GM12892 (cell line): ENCODE results near the gene LTB4R2. TPM values are rescaled to one million over a fixed set of nuclear protein-coding genes. Genes with fewer than 3 reads are reported as not detected.
A peak's percentile ranks its signal among the peaks of the same experiment; 100 is the strongest.

ENCODE experiments used
- DNase-seq: peaks from one replicate; pipeline ENCODE4 v3.0.0; 2011; ENCODE audit not compliant: insufficient read length
- FAIRE-seq: peaks from 2 replicates; lab custom pipeline; 2011; peaks lifted over from hg19 to GRCh38; lab: Jason Lieb, UNC
- POLR2A ChIP-seq: IDR thresholded peaks from 2 replicates; pipeline ENCODE4 v1.6.1; 2011; ENCODE audit warnings: low read depth, low read length, control low read depth
- POLR2AphosphoS5 ChIP-seq: IDR thresholded peaks from 2 replicates; pipeline ENCODE4 v1.6.1; 2011; ENCODE audit warnings: low read depth, low read length, control low read depth
- TAF1 ChIP-seq: IDR thresholded peaks from 2 replicates; pipeline ENCODE4 v1.6.1; 2011; ENCODE audit warnings: low read depth, mild to moderate bottlenecking, control low read depth, low read length, borderline replicate concordance
- polyA plus RNA-seq: library from polyadenylated mRNA; unstranded; fragments of >200 nt; gene quantifications from one replicate; pipeline ENCODE4 v1.2.1, GENCODE V29; 2012; ENCODE audit warnings: missing spikeins, inconsistent platforms; ENCODE audit not compliant: missing spikeins

The LTB4R2 gene, protein sequence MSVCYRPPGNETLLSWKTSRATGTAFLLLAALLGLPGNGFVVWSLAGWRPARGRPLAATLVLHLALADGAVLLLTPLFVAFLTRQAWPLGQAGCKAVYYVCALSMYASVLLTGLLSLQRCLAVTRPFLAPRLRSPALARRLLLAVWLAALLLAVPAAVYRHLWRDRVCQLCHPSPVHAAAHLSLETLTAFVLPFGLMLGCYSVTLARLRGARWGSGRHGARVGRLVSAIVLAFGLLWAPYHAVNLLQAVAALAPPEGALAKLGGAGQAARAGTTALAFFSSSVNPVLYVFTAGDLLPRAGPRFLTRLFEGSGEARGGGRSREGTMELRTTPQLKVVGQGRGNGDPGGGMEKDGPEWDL
- polyA plus RNA-seq, result 3.2 TPM

DNA sequence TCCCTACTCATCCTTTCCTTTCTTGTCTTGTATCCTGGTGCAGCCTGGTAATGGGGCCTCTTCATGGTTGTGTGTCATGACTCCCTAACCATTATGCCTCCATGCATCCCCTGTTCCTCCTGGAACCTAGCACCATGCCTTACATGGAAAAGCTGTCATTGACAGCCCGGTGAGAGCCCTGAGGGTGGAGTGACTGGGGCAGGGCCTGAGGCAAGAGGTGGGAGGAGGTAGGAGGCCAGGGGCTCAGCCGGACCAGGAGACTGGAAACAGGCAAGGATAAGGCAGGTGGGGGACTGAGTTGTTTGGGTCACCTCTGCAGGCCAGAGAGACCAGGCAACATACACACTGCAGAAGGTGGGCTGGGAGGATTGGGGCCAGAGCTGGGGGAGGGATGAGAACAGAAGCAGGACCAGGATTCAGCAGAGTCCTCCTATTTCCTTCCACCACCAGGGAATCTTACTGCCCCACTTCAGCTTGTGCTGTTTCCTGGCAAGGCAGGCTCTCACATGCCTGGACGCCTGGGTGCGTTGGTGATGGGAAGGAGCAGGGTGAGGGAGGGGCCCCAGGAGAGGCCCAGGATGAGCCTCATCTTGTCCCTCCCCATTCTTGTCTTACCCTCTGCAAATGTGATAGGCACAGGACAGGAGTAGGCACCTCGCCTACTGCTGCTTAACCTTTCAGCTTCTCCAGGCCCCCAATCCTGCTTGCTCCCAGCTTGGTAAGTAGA is at the start of gene LTB4R2:
LTB4R2 (plus strand) TSS at position 603 of the 727 bp plus-strand sequence. CDS start 525 bp downstream, outside the sequence.
- FAIRE-seq, result no peak
- no peak for DNase-seq
- no peak for TF ChIP-seq TAF1
- no peak; the same call in 1 of the 2 replicates for TF ChIP-seq POLR2A
- TF ChIP-seq POLR2AphosphoS5, result no peak

DNA sequence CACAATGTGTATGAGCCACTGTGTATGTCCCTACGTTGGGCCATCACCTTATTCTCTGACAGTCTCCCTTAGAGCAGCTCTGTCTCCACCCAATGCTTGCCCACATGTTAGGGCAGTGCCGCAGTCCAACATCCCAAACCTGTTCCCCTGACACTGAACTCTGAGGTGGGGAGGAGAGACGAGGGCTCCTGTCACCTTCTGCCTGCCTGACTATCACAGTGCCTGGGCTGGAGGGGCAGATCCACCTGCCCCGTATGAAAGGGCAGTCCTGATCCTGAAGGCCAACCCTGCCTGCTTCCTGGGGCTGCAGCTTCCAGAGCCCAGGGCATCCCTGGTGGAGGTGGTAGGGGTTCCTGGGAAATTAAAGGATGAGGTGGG is 49.2 kb upstream of the LTB4R2 start:
- no peak for FAIRE-seq
- DNase-seq, result no peak
- TF ChIP-seq POLR2AphosphoS5 (no peak), POLR2A (no peak), TAF1 (no peak)

DNA sequence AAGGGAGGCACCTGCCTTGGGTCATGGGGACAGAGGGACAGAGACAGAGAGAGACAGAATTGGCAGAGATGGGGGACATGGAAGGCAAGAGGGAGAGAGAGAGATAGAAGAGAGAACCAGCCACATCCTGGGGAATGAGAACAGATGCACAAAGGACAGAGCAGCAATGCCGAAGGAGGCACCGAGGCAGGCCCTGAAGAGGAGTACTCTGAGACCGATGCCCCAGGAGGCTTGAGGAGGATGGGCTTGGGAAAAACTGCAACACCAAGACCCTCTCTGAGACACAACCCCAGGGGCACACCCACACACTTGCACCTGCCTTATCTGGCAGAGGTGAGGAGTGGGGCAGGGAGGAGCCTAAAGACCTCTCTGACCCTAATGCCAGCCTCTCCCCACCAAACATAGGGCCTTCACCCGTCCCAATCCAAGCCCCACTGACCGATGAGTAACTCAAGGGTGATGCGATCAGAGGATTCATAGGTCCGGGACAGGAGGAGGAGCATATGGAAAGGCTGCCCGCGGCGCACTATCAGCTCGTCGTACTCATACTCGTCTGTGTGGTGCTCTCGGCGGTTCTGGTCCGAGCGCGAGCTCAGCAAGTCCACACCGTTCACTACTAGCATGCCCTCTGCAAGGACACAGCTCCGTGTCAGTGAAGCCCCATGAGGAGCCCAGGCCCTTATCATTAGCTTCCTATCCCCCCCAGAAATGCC is 48.5 kb upstream of the LTB4R2 start:
- FAIRE-seq (no peak), DNase-seq (no peak)
- TF ChIP-seq POLR2A (no peak), POLR2AphosphoS5 (no peak)

DNA sequence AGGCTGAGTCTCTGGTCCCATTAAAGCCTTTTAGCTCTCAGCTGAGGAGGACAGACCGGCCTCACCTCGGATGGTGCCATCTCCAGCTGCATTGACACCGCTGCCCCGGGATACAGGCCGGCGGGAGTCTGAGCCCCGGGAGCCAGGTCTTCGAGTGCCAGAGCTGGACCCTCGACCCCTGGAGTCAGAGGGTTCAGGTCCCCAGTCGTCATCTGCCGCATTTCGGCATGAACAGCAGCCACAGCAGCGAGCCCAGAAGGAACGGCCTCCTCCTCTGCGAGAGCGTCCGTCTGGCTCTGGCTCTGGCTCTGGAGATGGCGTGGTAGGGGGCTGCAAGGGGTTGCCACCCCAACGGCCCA is 48.0 kb upstream of the LTB4R2 start:
- DNase-seq (no peak), FAIRE-seq (no peak)
- TF ChIP-seq POLR2AphosphoS5, result no peak
- TF ChIP-seq POLR2A, result no peak
- no peak for TF ChIP-seq TAF1

DNA sequence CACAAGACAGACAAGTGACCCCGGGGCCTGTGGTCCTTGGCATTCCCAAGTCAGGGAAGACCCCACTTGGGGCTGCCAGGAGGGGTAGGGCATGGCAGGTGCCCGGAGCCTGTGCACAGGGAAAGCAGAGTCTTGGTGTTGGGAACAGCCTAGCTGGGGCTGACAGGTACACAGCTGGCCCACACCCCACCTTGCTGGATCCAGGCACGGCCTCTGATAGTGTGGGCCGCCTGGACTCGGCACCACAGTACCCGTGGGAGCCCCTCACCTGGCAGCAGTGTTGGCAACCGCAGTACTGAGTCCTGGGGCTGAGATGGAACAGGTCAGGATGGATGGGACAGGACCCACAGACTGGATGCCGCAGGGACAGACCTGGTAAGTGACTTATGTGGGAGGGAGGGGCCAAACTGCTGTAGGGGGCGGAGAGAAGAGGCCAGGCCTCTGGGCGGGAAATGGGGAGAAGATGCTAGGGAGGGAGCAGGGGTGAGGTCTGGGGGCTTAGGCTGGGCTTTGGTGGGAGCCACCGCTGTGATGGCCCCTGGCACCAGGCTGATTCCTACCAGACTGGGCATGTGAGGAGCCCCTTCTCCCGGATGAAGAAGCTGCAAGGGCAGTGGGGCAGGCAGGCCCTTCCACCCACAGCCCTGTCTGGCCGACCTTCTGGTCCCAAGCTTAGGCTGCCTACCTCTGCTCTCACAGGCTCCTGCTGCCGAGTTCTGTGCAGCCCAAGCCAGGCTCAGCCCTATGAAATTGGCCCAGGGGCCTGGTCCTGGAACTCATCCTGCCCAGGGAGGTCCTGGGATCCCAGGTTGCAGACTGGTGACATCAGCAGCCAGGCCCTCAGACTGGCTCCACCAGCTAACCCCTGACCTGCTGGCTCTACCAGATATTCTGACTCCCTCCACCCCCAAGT is 46.9 kb upstream of the LTB4R2 start, which contains the start of gene TGM1:
TGM1 (minus strand) TSS at position 357 of the 913 bp plus-strand sequence. CDS start 825 bp downstream, outside the sequence.
- no peak for DNase-seq
- no peak for FAIRE-seq
- TF ChIP-seq POLR2A, result no peak
- TF ChIP-seq TAF1, result no peak
- no peak for TF ChIP-seq POLR2AphosphoS5

DNA sequence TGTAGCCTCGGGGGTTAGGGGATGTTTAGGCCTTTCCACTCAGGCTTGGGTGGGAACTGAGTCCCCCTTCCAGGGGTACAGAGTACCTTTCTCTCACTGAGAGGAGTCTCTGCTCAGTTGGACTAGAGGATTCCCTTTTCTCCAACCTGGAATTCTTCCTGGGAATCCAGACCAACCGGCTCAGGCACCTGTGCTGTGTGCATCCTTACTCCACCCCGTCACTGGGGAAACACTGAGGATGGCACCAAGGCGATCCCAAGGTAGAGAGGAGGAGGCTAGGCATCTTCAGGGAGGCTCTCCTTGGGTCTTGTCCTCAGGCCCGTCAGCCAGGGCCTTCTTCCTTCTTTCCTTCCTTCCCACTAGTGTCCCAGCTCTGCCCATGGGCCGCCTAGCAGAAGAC is 46.1 kb upstream of the LTB4R2 start:
- no peak for TF ChIP-seq TAF1
- DNase-seq, result no peak
- no peak for FAIRE-seq

DNA sequence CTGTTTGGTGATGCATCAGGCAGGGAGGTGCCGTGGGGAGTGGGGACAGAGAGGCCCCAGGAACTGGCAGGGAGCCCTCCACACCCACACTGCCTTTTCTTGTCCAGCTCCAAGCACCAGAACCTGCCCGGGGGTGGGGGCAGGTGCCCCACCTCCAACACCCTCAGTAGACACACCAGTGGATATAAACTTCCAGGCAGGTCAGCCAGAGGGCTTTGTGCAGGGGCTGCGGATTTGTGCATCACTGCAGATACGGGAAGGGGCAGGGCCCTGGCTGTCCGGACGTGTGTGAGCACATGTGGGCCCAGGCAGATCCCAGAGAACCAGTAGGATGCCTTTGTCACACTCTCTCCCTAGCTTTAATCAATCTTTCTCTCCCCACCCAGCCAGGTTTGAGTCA is 45.6 kb upstream of the LTB4R2 start:
- TF ChIP-seq POLR2AphosphoS5 (peak; percentile 30; the same call in 1 of the 2 replicates), TAF1 (no peak), POLR2A (peak; percentile 32; the same call in 1 of the 2 replicates)
- no peak for FAIRE-seq
- DNase-seq, result no peak

DNA sequence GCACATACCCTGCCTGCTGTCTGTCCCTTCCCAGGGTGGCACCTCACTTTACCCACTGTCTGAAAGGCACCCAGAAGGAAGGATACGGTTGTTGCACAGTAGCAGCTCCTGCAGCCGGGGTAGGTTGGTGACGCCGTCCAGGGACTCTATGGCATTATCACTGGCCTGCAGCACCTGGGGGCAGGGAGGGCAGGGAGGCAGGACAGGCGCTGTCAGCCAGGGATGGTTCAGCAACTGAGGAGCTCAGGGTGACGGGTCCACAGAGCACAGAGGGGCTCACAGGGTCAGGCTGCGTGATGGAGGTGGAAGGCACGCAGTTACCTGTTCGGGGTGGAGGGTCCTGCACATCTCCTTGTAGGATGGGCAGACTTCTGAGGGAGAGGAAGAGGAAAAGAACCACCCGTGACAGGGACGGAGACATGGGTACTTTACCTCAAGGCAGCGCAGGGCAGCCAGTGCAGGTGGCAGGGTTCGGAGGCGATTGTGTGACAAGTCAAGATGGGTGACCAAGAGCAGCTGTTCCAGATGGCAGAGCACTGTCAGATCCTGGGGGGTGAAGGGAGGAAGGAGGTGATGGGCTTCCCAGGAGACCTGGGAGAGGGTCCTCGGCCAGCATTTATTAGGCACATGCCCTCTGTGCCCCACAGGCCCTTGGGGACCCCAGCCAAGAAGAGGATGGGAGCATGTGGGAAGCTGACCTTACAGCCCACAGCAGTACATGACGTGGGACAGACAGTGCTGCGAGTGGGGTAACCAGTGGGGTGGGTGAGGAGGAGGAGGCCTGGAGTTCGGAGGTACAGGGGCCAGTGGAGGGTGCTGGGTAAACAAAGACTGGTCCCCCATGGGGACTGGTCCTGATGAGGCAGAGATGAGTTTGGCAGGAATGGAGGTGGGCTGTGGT is 43.3 kb upstream of the LTB4R2 start:
- DNase-seq (no peak), FAIRE-seq (no peak)
- TF ChIP-seq POLR2A (peak; percentile 34; the same call in 1 of the 2 replicates), POLR2AphosphoS5 (no peak)

DNA sequence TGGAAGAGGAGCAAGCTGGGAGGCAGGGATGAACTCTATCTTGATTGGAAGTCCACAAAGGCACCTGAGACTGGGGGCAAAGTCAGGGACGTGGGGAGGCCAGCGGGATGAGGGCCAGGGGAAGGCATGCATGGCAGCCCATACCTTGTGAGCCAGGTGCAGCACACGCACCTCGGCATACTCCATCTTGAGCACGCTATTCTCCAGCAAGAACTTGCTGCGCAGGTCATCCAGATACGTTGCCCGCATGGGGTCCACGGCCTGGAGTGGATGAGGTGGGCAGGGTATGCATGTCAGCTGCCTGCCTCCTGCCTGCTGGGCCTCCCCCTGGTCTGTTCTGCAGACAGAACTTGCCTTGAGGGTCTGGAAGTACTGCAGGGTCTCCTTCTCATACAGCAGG is 42.4 kb upstream of the LTB4R2 start:
- DNase-seq (no peak), FAIRE-seq (no peak)
- no peak for TF ChIP-seq POLR2A
- TF ChIP-seq POLR2AphosphoS5, result no peak
- TF ChIP-seq TAF1, result no peak

DNA sequence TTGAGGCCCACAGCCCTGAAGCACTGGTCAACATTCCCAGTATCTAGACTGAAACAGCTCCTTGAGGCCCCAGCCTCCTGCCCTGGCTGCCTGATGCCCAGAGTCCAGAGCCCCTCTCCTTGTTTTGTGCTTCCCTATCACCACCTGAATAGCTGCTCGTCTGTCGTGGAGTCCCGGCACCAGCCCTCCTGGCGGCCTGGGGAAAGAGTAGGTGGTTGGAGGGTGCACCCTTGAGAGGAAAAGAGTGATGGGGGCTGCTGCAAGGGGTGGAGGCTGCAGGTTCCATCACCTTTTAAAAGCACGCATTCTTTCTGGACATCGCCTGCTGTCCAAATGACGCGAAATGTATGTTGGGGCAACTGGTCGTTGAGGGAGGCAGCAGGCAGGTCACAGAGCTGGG is 41.7 kb upstream of the LTB4R2 start:
- FAIRE-seq (no peak), DNase-seq (no peak)
- TF ChIP-seq POLR2AphosphoS5, result no peak
- no peak for TF ChIP-seq POLR2A
- TF ChIP-seq TAF1, result no peak
